Kidney capillary endothelial cell (primary cell): ENCODE measurements around the gene JMJD1C.
A peak's percentile ranks its signal among the peaks of the same experiment; 100 is the strongest.

Experiments used
- DNase-seq: peaks from one replicate; pipeline ENCODE4 v3.0.0-alpha.2; 2018; ENCODE audit warnings: low spot score

Gene JMJD1C

GRCh38 chr10:63221950-63222349 lies 243.8 kb downstream of the JMJD1C start:
- DNase-seq = no peak

- no peak for DNase-seq
These were observed 246.0 kb downstream of the JMJD1C start for GRCh38 chr10:63219749-63220148.

GRCh38 chr10:63217120-63217605 lies 248.6 kb downstream of the JMJD1C start:
- DNase-seq = peak; percentile 68

GRCh38 chr10:63214571-63214970 lies 251.2 kb downstream of the JMJD1C start:
- no peak for DNase-seq

- no peak for DNase-seq
These were observed 252.3 kb downstream of the JMJD1C start for GRCh38 chr10:63213489-63213888.

GRCh38 chr10:63210611-63211196 lies 255.1 kb downstream of the JMJD1C start:
- no peak for DNase-seq

GRCh38 chr10:63209705-63210104 lies 256.1 kb downstream of the JMJD1C start:
- DNase-seq = peak; percentile 59

- DNase-seq = peak; percentile 44
These were observed 256.8 kb downstream of the JMJD1C start for GRCh38 chr10:63208986-63209385.

GRCh38 chr10:63206997-63207811 lies 258.6 kb downstream of the JMJD1C start:
- DNase-seq = peak; percentile 68

GRCh38 chr10:63206576-63206975 lies 259.2 kb downstream of the JMJD1C start:
- no peak for DNase-seq

GRCh38 chr10:63205421-63205820 lies 260.4 kb downstream of the JMJD1C start:
- no peak for DNase-seq

GRCh38 chr10:63204667-63205391 lies 260.9 kb downstream of the JMJD1C start:
- no peak for DNase-seq

- DNase-seq = no peak
These were observed 264.7 kb downstream of the JMJD1C start for GRCh38 chr10:63201118-63201517.

- no peak for DNase-seq
These were observed 265.3 kb downstream of the JMJD1C start for GRCh38 chr10:63200431-63200830.

- DNase-seq = no peak
These were observed 266.1 kb downstream of the JMJD1C start for GRCh38 chr10:63199716-63200115.

GRCh38 chr10:63197344-63198092 lies 268.3 kb downstream of the JMJD1C start:
- no peak for DNase-seq

GRCh38 chr10:63192826-63193225 lies 273.0 kb downstream of the JMJD1C start:
- DNase-seq = no peak

GRCh38 chr10:63175534-63175933 lies 290.2 kb downstream of the JMJD1C start:
- no peak for DNase-seq

- DNase-seq = no peak
These were observed 292.1 kb downstream of the JMJD1C start for GRCh38 chr10:63173468-63174232.

GRCh38 chr10:63171926-63172325 lies 293.9 kb downstream of the JMJD1C start:
- no peak for DNase-seq

GRCh38 chr10:63171255-63171855 lies 294.4 kb downstream of the JMJD1C start:
- no peak for DNase-seq
